T-helper 1 cell treated with Interleukin-12 subunit alpha and Interleukin-12 subunit beta and Interleukin-4 antibody, amounts not matched to agents 30 ng/mL and 1 ng/mL, for 36 hours (primary cell): ENCODE data around the gene AADACL4. TPM values are rescaled to one million over a fixed set of nuclear protein-coding genes. Genes with fewer than 3 reads are reported as not detected.

Source experiments
- intact Hi-C: fragments of 100-400 bp; cut with micrococcal nuclease; formaldehyde crosslinking; loops from one replicate; pipeline ENCODE4 v1.15.1; 2024
- total RNA-seq: library from RNA; stranded (reverse); gene quantifications from 2 replicates; pipeline ENCODE4 v1.2.3, GENCODE V29; 2022

The AADACL4 gene
- total RNA-seq, 1 donor from 2014 or later = not detected

GRCh38 chr1:12610305-12610935 lies 33.5 kb upstream of the AADACL4 start:
- intact Hi-C loops = loop anchor here (10.0 kb wide), 1 partner anchor 706 kb away; no protein-coding TSS in a partner anchor

GRCh38 chr1:12610941-12611340 lies 32.9 kb upstream of the AADACL4 start:
- intact Hi-C loops = loop anchor here (10.0 kb wide), 1 partner anchor 706 kb away; no protein-coding TSS in a partner anchor

GRCh38 chr1:12613180-12613579 lies 30.7 kb upstream of the AADACL4 start:
- intact Hi-C loops = loop anchor here (10.0 kb wide), 1 partner anchor 708 kb away; no protein-coding TSS in a partner anchor

GRCh38 chr1:12614402-12615158 lies 29.3 kb upstream of the AADACL4 start:
- intact Hi-C loops = loop anchor here (10.0 kb wide), 1 partner anchor 710 kb away; no protein-coding TSS in a partner anchor

GRCh38 chr1:12615159-12615864 lies 28.6 kb upstream of the AADACL4 start:
- intact Hi-C loops = loop anchor here (10.0 kb wide), 1 partner anchor 711 kb away; no protein-coding TSS in a partner anchor

- intact Hi-C loops = loop anchor here (10.0 kb wide), 1 partner anchor 711 kb away; no protein-coding TSS in a partner anchor
Observed at GRCh38 chr1:12615865-12616708, 27.8 kb upstream of the AADACL4 start.

GRCh38 chr1:12616709-12617373 lies 27.0 kb upstream of the AADACL4 start:
- intact Hi-C loops = loop anchor here (10.0 kb wide), 1 partner anchor 712 kb away; no protein-coding TSS in a partner anchor

- intact Hi-C loops = loop anchor here (10.0 kb wide), 1 partner anchor 713 kb away; no protein-coding TSS in a partner anchor
Observed at GRCh38 chr1:12617511-12617900, 26.4 kb upstream of the AADACL4 start.

- intact Hi-C loops = loop anchor here (2.0 to 10.0 kb wide), 4 partner anchors 169 to 713 kb away; no protein-coding TSS in a partner anchor
Observed at GRCh38 chr1:12617901-12618660, 25.8 kb upstream of the AADACL4 start, which contains the start of gene DHRS3. DHRS3 (minus strand) TSS chr1:12618210; CDS start chr1:12617348, 862 bp downstream.

- intact Hi-C loops = loop anchor here (2.0 to 10.0 kb wide), 4 partner anchors 170 to 714 kb away; no protein-coding TSS in a partner anchor
Observed at GRCh38 chr1:12618661-12618964, 25.3 kb upstream of the AADACL4 start.

GRCh38 chr1:12618965-12619791 lies 24.7 kb upstream of the AADACL4 start:
- intact Hi-C loops = loop anchor here (1.0 to 10.0 kb wide), 9 partner anchors 18 to 714 kb away; partner anchors contain the start of gene VPS13D

GRCh38 chr1:12619792-12620487 lies 23.9 kb upstream of the AADACL4 start:
- intact Hi-C loops = loop anchor here (1.0 to 10.0 kb wide), 16 partner anchors 19 to 715 kb away; partner anchors contain the start of gene VPS13D

- intact Hi-C loops = loop anchor here (1.0 kb wide), 7 partner anchors 39 to 502 kb away; no protein-coding TSS in a partner anchor
Observed at GRCh38 chr1:12620488-12620865, 23.4 kb upstream of the AADACL4 start.

GRCh38 chr1:12620931-12621330 lies 23.0 kb upstream of the AADACL4 start:
- intact Hi-C loops = loop anchor here (1.0 kb wide), 7 partner anchors 38 to 503 kb away; no protein-coding TSS in a partner anchor

GRCh38 chr1:12621346-12622335 lies 22.2 kb upstream of the AADACL4 start:
- intact Hi-C loops = no loop called here

GRCh38 chr1:12622506-12622905 lies 21.4 kb upstream of the AADACL4 start:
- intact Hi-C loops = no loop called here
